ENCODE data around the gene TAGLN3.

Gene TAGLN3

DNA sequence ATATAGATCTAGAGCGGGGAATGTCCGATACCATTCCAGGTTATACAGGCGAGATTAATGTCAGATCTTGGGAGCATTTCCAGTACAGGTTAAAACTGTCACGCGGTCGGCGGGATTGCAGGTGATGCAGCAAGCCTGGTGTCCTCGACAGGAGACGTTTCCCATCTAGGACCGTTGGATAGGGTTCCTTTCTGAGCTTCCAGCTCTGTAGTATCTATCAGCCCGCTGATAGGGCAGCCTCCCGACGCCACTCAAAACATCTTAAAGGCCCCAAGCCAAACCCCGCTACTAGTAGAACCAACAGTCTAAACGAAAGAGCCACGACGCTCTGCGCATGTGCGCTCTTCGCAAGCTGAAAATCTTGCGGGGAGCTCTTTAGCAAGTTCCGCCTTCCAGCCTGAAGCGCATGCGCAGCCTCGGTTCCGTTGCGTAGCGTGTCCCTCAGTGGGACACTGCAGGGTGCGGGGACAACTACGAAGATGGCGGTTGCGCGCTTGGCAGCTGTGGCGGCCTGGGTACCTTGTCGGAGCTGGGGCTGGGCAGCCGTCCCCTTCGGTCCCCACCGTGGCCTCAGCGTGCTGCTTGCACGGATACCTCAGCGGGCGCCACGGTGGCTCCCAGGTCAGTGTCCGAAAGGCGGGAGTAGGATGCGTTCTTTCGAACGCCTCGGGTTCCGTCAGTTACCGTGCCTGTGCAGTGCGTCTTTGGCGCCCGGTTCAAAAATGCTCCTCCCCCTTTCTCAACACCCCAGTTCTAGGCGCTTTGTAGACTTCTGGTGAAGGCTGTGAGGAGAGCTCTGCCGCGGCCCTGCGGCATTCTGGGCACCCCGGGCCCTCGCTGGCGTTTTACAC, 19.9 kb upstream of the TAGLN3 start, which contains the start of gene ABHD10:
Gene ABHD10, plus strand, starts transcription at position 444 of the 851 bp plus-strand sequence. Its CDS starts 36 bp downstream, at position 480.
- H3K9ac ChIP-seq (ENCODE audit: low read length): peak within 1 kb of the TSS; percentile 89
- no peak for TF ChIP-seq EZH2phosphoT487 (IDR thresholded peaks at IDR 0.05; ENCODE audit: low read depth)
- TF ChIP-seq, protein P1, sequence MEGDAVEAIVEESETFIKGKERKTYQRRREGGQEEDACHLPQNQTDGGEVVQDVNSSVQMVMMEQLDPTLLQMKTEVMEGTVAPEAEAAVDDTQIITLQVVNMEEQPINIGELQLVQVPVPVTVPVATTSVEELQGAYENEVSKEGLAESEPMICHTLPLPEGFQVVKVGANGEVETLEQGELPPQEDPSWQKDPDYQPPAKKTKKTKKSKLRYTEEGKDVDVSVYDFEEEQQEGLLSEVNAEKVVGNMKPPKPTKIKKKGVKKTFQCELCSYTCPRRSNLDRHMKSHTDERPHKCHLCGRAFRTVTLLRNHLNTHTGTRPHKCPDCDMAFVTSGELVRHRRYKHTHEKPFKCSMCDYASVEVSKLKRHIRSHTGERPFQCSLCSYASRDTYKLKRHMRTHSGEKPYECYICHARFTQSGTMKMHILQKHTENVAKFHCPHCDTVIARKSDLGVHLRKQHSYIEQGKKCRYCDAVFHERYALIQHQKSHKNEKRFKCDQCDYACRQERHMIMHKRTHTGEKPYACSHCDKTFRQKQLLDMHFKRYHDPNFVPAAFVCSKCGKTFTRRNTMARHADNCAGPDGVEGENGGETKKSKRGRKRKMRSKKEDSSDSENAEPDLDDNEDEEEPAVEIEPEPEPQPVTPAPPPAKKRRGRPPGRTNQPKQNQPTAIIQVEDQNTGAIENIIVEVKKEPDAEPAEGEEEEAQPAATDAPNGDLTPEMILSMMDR (IDR thresholded peaks at IDR 0.05; ENCODE audit: low read depth, low read length): no peak
- no peaks in the 10 kb centered on the region for H3K27me3 ChIP-seq (ENCODE audit: low read depth, low read length)
- no peaks in the 10 kb centered on the region for H4K20me1 ChIP-seq (ENCODE audit: insufficient read depth, low read length)
- peak within 1 kb of the TSS; percentile 95 for H2AFZ ChIP-seq (ENCODE audit: low read depth, low read length)
- peak within 1 kb of the TSS; percentile 56 for H3K27ac ChIP-seq (ENCODE audit: low read length)
- peaks cover 9% of the 10 kb centered on the region for H3K36me3 ChIP-seq (replicated peaks; ENCODE audit: low read depth, low read length)
- peak within 1 kb of the TSS; percentile 89 for H3K4me3 ChIP-seq (ENCODE audit: low read length)
- peaks cover 43% of the 10 kb centered on the region for H3K79me2 ChIP-seq (ENCODE audit: low read length)
- H3K4me1 ChIP-seq (ENCODE audit: low read length): peaks cover 14% of the 10 kb centered on the region
- no peaks in the 10 kb centered on the region for H3K9me3 ChIP-seq (ENCODE audit: insufficient read depth, low read length)
- H3K4me2 ChIP-seq (ENCODE audit: low read length): peak within 1 kb of the TSS; percentile 80

DNA sequence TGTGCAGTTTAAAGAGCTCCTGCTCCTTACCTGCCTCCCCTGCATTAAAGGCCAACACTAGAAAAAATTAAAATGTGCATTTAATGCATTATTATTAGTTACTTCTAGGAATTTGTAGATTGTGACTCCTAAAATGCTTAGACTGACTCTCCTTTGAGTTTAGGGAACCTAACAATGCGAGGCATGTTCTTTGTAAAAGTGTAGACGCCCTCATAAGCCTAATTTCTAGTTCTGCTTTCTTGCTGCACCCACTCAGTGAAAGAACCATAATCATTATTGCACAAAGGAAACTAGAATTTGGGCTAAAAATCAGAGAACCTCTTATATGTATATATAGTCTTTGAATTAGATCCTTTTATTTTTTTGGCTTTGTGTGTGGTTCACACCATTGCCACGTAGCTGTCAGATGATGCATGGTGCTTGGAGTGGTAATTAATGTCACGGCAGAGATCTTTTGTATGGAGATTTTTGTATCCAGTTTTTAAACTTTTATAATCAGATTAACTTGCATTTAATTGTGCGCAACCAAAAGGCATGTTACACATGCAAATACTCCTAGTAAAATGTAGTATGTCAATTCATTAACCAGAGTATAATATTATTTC, 19.2 kb upstream of the TAGLN3 start:
- peak overlapping the region; percentile 91 for H2AFZ ChIP-seq (ENCODE audit: low read depth, low read length)
- peak overlapping the region; percentile 80 for H3K4me2 ChIP-seq (ENCODE audit: low read length)
- peak overlapping the region; percentile 89 for H3K9ac ChIP-seq (ENCODE audit: low read length)
- peaks cover 43% of the 10 kb centered on the region for H3K79me2 ChIP-seq (ENCODE audit: low read length)
- peak overlapping the region; percentile 89 for H3K4me3 ChIP-seq (ENCODE audit: low read length)
- no peaks in the 10 kb centered on the region for H3K9me3 ChIP-seq (ENCODE audit: insufficient read depth, low read length)
- H3K4me1 ChIP-seq (ENCODE audit: low read length): peaks cover 14% of the 10 kb centered on the region
- H3K27me3 ChIP-seq (ENCODE audit: low read depth, low read length): no peaks in the 10 kb centered on the region
- peaks cover 14% of the 10 kb centered on the region for H3K36me3 ChIP-seq (replicated peaks; ENCODE audit: low read depth, low read length)
- H3K27ac ChIP-seq (ENCODE audit: low read length): peak overlapping the region; percentile 56
- H4K20me1 ChIP-seq (ENCODE audit: insufficient read depth, low read length): no peaks in the 10 kb centered on the region; the same call in 1 of the 2 replicates
- TF ChIP-seq, protein P1 (IDR thresholded peaks at IDR 0.05; ENCODE audit: low read depth, low read length): no peak
- TF ChIP-seq EZH2phosphoT487 (IDR thresholded peaks at IDR 0.05; ENCODE audit: low read depth): no peak

- Histone ChIP-seq H2AFZ (ENCODE audit: low read depth, low read length) (no peak overlapping the region), H3K9ac (ENCODE audit: low read length) (no peak overlapping the region), H3K4me2 (ENCODE audit: low read length) (peak overlapping the region; percentile 80; the same call in 1 of the 2 replicates), H3K27me3 (ENCODE audit: low read depth, low read length) (no peaks in the 10 kb centered on the region), H3K9me3 (ENCODE audit: insufficient read depth, low read length) (no peaks in the 10 kb centered on the region), H3K4me3 (ENCODE audit: low read length) (peak overlapping the region; percentile 89; the same call in 1 of the 2 replicates), H3K36me3 (replicated peaks; ENCODE audit: low read depth, low read length) (peaks cover 16% of the 10 kb centered on the region), H3K27ac (ENCODE audit: low read length) (no peak overlapping the region), H4K20me1 (ENCODE audit: insufficient read depth, low read length) (no peaks in the 10 kb centered on the region; the same call in 1 of the 2 replicates), H3K4me1 (ENCODE audit: low read length) (peaks cover 14% of the 10 kb centered on the region), H3K79me2 (ENCODE audit: low read length) (peaks cover 47% of the 10 kb centered on the region)
- TF ChIP-seq, protein P1 (IDR thresholded peaks at IDR 0.05; ENCODE audit: low read depth, low read length): no peak
- TF ChIP-seq EZH2phosphoT487 (IDR thresholded peaks at IDR 0.05; ENCODE audit: low read depth): no peak
Observed at GRCh38 chr3:111980716-111981456, 17.8 kb upstream of the TAGLN3 start.

All from OCI-LY3 (cell line).